ENCODE measurements around the gene ASB1. TPM values are rescaled to one million over a fixed set of nuclear protein-coding genes. Genes with fewer than 3 reads are reported as not detected.

The ASB1 gene
- 10 to 100 TPM in 3 of 4 donors, 1 to 10 TPM in 1; 7.3 to 19.4 (median 17.2) TPM for total RNA-seq

GRCh38 chr2:238426568-238427434 is at the start of gene ASB1:
Gene ASB1 (plus strand): TSS chr2:238426927. CDS start chr2:238427071, 144 bp downstream.
- no peak for TF ChIP-seq CTCF (IDR thresholded peaks at IDR 0.05; ENCODE audit: low read depth)

- no peak for TF ChIP-seq CTCF (IDR thresholded peaks at IDR 0.05; ENCODE audit: low read depth)
Measured at GRCh38 chr2:238378230-238379095, 48.3 kb upstream of the ASB1 start.

GRCh38 chr2:238379096-238379810 is 47.5 kb upstream of the ASB1 start:
- TF ChIP-seq CTCF (IDR thresholded peaks at IDR 0.05; ENCODE audit: low read depth), result no peak

- no peak for TF ChIP-seq CTCF (IDR thresholded peaks at IDR 0.05; ENCODE audit: low read depth)
Measured at GRCh38 chr2:238380336-238380735, 46.4 kb upstream of the ASB1 start.

GRCh38 chr2:238380785-238381184 is 45.9 kb upstream of the ASB1 start:
- TF ChIP-seq CTCF (IDR thresholded peaks at IDR 0.05; ENCODE audit: low read depth), result no peak

- TF ChIP-seq CTCF (IDR thresholded peaks at IDR 0.05; ENCODE audit: low read depth), result no peak
Measured at GRCh38 chr2:238381341-238382115, 45.2 kb upstream of the ASB1 start.
